Urothelium cell line (cell line): ENCODE data around the gene DIPK1C.
A peak's percentile ranks its signal among the peaks of the same experiment; 100 is the strongest.
"Not testable (repeated sequence)": the region's sequence is repeated elsewhere in the genome, so short reads cannot be mapped to it uniquely, and the experiment has no call there.

Experiments used
- DNase-seq: peaks from one replicate; pipeline ENCODE4 v3.0.0; 2011; ENCODE audit warnings: low spot score, mixed read lengths
- FAIRE-seq: peaks from 2 replicates; lab custom pipeline; 2011; peaks lifted over from hg19 to GRCh38; lab: Jason Lieb, UNC

Gene DIPK1C

GRCh38 chr18:74457043-74457724 lies at the start of gene DIPK1C:
Gene DIPK1C, minus strand, starts transcription at chr18:74457308. Its CDS starts 49 bp downstream, at chr18:74457259.
- FAIRE-seq (no peak), DNase-seq (no peak)

DNA sequence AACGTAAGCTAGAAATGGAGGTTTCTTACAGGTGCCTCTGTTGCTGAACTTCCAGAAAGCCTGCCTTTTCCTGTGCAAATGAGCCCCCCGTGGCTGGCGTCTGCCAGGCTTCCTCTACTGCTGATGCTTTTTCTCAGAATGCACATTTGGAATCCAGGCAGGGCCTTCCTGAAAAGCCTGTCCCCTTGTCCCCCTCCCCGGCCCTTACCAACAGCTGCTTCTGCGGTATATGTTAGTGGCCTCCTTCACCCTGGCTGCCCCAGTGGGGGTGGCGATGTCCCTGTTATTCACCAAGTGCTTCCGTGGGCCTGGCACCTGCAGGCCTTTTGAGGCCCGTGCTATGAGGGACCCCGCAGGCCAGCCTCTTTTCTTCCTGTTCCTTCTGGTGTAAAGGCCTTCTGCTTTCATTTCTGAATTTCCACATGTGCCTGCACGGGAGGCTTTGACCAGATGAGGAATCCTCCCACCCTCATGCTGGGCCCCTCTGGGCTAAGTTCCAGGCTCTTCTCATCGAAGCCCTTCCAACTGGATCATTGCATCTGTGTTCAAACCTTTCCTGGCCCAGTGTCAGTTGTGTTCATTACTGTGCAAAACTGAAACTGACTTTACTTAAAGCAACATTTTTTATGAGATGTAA lies 49.5 kb upstream of the DIPK1C start:
- FAIRE-seq (no peak), DNase-seq (no peak)

DNA sequence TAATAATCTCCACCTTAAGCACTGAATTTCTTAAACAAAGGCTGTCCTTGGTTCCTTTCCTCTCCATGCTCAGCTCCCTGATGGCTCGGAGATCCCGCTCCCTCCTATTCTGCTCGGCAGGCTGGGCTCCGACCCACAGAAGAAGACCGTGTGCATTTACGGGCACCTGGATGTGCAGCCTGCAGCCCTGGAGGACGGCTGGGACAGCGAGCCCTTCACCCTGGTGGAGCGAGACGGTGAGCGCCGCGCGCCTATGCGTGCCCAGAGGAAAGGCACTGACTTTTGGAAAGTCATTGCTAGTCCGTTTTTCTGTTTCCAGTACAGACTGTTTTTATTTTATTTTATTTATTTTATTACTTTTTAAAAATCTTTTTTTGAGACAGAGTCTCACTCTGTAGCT lies 48.7 kb upstream of the DIPK1C start:
- FAIRE-seq (no peak), DNase-seq (no peak)

GRCh38 chr18:74503137-74503536 lies 46.0 kb upstream of the DIPK1C start:
- no peak for FAIRE-seq
- no peak for DNase-seq

GRCh38 chr18:74501386-74501785 lies 44.3 kb upstream of the DIPK1C start:
- no peak for DNase-seq
- FAIRE-seq: no peak

- FAIRE-seq, DNase-seq: not testable (repeated sequence)
Observed at GRCh38 chr18:74500774-74501173, 43.7 kb upstream of the DIPK1C start.

- no peak for DNase-seq
- no peak for FAIRE-seq
Observed at GRCh38 chr18:74500372-74500771, 43.3 kb upstream of the DIPK1C start.

- no peak for DNase-seq
- no peak for FAIRE-seq
Observed at GRCh38 chr18:74499633-74500032, 42.5 kb upstream of the DIPK1C start.

GRCh38 chr18:74498712-74499627 lies 41.9 kb upstream of the DIPK1C start:
- FAIRE-seq (no peak), DNase-seq (no peak)

DNA sequence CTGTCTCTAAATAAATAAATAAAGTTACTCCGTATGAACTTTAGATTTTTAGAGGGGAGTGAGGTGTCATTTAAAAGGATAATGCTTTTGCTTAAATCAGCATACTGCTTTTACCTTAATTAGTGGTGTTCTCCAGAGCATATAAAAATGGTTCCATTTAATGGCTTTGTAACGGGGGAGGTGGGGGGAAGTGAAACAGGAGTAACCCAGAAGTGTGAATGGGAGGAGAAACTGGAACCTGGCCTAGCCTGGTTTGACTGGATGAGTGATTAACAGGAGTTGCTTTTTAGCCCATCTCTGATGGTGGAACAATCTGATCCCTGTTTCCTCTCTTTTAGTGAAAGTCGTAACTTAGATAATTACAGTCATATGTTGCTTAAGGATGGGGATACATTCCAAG lies 40.7 kb upstream of the DIPK1C start:
- DNase-seq (no peak), FAIRE-seq (no peak)

GRCh38 chr18:74497324-74497676 lies 40.2 kb upstream of the DIPK1C start:
- no peak for DNase-seq
- no peak for FAIRE-seq

GRCh38 chr18:74496508-74497323 lies 39.6 kb upstream of the DIPK1C start:
- no peak for FAIRE-seq
- peak; percentile 60 for DNase-seq

- peak; percentile 98 for DNase-seq
- FAIRE-seq: peak; percentile 96
Observed at GRCh38 chr18:74495581-74496507, 38.7 kb upstream of the DIPK1C start, which contains the start of gene CNDP2. Gene CNDP2, plus strand, starts transcription at chr18:74496363. Its CDS starts 3,611 bp downstream, at chr18:74499974.

DNA sequence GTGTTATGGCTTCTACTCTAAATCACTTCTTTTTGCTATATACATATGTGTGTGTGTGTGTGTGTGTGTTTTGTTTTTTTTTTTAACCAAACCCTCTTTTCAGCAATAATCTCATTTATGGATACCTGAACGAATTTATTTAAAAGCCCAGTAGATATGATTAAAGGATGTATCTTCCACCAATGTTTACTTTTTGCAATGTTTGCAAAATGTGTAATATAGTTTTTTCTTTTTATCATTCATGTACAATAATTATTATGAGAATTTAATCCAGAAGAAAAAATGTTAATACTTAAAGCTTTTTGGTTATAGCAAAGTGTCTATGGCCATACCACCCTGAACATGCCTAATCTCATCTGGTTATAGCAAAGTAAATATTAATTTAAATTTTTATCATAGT lies 37.4 kb upstream of the DIPK1C start:
- DNase-seq (no peak), FAIRE-seq (no peak)

DNA sequence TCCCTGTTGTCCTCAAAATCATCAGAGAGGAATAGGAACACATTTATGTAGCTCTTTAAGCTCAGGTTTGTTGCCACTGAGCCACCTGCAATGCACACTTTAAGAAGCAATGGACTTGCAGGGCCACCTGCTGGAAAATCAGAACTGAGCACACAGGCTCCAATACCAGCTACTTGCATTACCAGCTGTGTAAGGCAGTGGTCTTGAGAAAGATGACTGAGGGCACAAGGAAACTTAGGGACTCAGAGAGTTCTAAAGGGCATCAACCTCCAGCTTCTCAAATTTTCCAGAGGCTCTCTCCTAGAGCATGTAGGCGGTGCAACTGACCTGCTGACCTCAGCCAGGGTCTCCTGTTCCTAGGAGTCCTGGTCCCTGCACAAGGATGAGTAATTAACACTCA lies 36.6 kb upstream of the DIPK1C start:
- FAIRE-seq: no peak

GRCh38 chr18:74492259-74492658 lies 35.2 kb upstream of the DIPK1C start:
- no peak for FAIRE-seq
- DNase-seq: no peak

More for the DNA sequence above, 36.6 kb upstream of the DIPK1C start:
- peak; percentile 26 for DNase-seq

DNA sequence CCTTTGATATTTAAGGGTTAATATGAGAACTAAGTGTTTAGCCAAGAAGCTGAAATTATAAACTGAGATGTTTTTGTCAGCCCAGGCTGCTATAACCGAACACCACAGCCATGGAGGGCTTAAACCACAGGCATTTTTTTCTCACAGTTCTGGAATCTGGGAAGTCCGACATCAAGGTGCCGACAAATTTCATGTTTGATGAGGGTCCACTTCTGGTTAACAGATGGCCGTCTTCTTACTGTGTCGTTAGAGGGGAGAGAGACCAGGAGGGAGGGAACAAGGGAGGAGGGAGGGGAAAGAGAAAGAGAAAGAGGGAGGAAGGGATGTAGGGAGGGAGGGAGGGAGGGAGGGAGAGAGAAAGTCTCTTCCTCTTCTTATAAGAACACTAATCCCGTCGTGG lies 32.6 kb upstream of the DIPK1C start:
- FAIRE-seq: no peak
- peak; percentile 56 for DNase-seq

- FAIRE-seq (no peak), DNase-seq (no peak)
Observed at GRCh38 chr18:74488864-74489263, 31.8 kb upstream of the DIPK1C start.

DNA sequence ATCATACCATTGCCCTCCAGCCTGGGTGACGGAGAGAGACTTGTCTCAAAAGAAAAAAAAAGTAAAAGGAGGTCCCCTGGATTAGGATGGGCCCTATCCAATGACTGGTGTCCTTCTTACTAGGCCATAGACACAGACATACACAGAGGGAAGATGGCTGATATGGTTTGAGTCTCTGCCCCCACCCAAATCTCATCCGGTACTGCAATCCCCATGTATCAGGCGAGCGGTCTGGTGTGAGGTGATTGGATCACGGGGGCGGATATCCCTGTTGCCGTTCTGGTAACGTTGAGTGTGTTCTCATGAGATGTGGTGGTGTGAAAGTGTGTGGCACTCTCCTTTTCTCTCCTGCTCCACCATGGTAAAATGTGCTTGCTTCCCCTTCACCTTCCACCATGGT lies 31.2 kb upstream of the DIPK1C start:
- FAIRE-seq (peak; percentile 32), DNase-seq (no peak)
